Measurements from ENCODE around the gene MRPL42.

DNA sequence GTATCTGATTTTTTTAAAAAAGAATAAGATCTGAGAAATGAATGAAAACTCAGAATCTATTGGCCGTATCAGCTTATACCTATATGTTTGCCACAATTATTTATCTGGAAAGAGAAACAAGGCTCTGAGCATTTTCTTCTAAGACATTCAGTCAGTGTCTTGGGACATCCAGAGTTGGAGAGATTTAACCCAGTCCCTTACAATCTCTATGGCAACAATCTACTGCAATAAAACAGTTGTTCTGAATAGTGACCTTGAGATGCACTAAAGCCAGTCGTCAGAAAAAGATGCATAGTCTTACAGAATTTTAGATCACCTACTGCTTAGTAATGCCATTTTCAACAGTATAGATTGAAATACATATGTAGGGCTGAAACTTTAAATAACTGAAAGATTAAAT, 53.1 kb downstream of the MRPL42 start:
- TF ChIP-seq POLR2AphosphoS5 (IDR thresholded peaks at IDR 0.05) (no peak), POLR2A (IDR thresholded peaks at IDR 0.05) (no peak), EP300 (IDR thresholded peaks at IDR 0.05) (no peak)
- TF ChIP-seq, protein P1, sequence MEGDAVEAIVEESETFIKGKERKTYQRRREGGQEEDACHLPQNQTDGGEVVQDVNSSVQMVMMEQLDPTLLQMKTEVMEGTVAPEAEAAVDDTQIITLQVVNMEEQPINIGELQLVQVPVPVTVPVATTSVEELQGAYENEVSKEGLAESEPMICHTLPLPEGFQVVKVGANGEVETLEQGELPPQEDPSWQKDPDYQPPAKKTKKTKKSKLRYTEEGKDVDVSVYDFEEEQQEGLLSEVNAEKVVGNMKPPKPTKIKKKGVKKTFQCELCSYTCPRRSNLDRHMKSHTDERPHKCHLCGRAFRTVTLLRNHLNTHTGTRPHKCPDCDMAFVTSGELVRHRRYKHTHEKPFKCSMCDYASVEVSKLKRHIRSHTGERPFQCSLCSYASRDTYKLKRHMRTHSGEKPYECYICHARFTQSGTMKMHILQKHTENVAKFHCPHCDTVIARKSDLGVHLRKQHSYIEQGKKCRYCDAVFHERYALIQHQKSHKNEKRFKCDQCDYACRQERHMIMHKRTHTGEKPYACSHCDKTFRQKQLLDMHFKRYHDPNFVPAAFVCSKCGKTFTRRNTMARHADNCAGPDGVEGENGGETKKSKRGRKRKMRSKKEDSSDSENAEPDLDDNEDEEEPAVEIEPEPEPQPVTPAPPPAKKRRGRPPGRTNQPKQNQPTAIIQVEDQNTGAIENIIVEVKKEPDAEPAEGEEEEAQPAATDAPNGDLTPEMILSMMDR (IDR thresholded peaks at IDR 0.05) = no peak
